ENCODE data around the gene CLMN.
"Not testable (repeated sequence)": the region's sequence is repeated elsewhere in the genome, so short reads cannot be mapped to it uniquely, and the experiment has no call there.

The CLMN gene

DNA sequence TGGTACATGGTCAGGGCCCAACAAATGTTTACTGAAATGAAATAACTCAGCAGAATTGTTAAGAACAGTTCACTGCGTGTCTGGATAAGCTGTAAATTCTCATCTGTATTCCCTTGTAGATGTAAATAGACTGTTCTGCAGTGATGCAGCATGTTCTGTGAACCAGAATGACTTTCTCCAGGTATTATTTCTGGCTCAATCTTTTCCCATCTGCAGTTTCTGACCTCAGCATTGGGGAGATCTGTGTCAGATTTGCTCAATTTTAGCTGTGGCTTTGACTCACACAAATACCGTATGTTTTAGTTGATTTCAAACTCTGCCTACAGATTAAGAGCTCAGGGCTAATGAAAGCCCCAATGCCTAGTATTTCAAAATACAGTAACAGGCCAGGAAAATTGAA lies 113.2 kb downstream of the CLMN start:
- intact Hi-C loops (cut with DNase I) = no loop called here
- DNase-seq = no peak

DNA sequence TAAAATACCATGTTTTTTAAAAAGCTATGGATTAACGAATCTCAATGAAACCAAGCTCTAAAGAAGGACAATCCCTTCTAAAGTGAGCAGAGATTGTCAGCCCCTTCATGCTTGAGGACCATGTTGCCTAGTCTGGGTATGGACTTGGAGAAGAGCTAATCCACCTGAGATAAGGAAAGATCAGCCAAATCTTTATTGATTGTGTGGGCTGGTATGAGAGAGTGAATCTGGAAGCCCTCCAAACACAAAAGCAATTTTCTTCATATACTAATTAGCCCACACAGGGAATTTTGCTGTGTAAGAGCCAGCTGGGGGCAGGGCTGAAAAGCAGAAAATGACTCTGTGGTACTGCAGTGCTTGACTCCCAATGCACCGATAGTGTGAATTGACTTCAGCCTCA lies 115.0 kb downstream of the CLMN start:
- DNase-seq = no peak
- intact Hi-C loops (cut with DNase I) = no loop called here

DNA sequence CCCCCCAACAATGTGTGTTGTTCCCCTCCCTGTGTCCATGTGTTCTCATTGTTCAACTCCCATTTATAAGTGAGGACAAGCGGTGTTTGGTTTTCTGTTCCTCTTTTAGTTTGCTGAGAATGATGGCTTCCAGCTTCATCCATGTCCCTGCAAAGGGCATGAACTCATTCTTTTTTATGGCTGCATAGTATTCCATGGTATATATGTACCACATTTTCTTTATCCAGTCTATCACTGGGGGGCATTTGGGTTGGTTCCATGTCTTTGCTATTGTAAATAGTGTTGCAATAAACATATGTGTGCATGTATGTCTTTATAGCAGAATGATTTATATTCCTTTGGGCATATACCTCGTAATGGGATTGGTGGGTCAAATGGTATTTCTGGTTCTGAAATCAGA lies 118.0 kb downstream of the CLMN start:
- DNase-seq; intact Hi-C loops (cut with DNase I): not testable (repeated sequence)

GRCh38 chr14:95200404-95200803 lies 119.3 kb downstream of the CLMN start:
- peak in 1 of 10 donors; percentile 26 for DNase-seq
- intact Hi-C loops (cut with DNase I) = no loop called here

DNA sequence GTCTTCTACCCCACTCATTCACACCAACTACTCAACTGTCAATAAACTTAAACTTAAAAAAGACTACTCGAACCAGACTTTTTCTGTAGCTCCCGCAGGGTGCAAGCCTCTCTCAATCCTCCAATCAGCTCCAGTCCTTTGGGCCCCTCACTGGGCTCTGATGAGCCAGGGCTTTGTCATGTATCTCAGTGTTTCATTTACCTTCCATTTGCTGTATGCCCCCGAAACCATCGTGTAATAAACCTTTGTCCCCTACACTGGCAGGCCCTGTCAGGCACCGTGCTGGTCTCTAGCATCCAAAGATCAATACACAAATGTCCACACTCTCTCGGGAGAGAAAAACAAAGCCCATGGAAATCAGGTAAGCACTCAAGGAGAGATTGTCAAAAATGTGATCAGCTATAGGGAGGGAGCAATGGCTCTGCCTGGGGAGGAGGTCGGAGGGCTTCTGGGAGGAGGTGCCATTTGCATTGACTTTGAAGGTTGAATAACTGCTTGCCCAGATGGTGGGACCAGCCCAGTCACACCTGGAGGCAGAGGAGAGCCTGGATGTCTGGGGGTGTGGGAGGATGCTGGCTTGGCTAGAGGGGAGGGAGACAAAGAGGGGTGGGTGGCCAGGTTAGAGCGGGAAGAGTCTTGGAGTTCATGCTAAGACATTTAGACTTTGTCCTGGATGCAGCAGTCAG lies 120.3 kb downstream of the CLMN start:
- no peak for DNase-seq
- intact Hi-C loops (cut with DNase I) = no loop called here

- DNase-seq = no peak
- intact Hi-C loops (cut with DNase I) = no loop called here
Measured at GRCh38 chr14:95198320-95198719, 121.4 kb downstream of the CLMN start.

DNA sequence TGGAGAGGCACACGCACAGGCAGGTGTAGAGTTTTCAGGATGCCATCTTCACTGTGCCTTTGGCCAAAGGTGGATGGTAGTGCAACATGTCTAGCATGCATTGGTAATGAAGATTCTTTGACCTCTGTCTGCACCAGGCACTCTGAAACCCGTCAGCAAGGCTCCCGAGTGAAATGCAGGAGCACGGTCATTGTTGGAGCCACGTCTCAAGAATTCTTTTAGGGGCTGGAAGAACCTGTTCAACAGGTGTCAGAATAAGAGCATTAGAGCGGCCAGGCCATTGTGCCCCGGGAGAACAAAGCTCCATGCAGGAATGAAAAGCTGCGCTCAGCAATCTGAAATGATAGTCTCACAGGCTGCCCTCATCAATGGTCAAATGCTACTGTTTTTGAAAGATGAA lies 122.2 kb downstream of the CLMN start:
- DNase-seq = no peak
- intact Hi-C loops (cut with DNase I) = no loop called here

DNA sequence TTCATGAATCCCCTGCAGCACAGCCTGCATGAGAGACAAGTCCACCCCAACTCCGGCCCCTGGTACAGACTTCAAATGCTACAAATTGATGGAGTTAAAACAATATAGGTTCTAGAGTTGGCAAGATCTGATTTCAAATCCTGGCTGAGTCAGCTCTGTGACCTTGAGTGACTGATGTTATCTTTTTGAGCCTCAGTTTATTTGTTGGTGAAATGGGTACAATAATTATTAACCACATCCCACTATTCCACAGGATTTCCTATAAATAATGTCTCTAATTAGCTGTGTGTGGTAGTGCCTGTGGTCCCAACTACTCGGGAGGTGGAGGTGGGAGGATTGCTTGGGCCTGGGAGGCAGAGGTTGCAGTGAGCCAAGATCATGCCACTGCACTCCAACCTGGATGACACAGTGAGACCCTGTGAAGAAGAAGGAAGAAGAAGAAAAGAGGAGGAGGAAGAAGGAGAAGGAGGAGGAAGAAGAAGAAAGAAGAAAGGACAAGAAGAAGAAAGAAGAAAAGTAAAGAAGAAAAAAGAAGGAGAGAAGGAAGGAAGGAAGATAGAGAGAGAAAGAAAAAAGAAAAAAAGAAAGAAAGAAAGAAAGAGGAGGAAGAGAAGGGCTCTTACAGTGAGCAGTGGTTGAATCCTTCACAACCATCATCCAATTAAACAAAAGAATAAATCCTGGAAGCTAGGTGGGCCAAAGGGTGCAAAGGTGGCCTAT lies 122.7 kb downstream of the CLMN start:
- intact Hi-C loops (cut with DNase I) = no loop called here
- no peak for DNase-seq

DNA sequence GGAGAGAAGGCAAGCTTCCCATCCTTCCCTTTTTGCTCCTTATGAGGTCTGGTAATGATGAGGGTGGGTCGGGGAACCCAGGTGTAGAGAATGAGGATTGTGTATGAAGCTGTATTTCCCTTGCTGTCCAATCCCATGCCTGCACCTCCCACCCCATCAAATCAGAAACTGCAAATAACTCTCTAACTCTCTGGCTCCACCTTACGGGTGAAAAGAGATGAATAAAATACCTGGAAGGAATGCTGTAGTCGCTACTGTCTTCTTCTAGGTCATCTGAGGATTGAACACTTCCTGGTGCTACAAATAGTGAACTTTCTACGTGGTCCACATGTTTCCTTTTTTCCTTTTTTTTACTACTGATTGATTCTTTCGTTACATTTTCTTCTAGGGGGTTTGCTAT lies 123.4 kb downstream of the CLMN start:
- DNase-seq = no peak
- intact Hi-C loops (cut with DNase I) = no loop called here

DNA sequence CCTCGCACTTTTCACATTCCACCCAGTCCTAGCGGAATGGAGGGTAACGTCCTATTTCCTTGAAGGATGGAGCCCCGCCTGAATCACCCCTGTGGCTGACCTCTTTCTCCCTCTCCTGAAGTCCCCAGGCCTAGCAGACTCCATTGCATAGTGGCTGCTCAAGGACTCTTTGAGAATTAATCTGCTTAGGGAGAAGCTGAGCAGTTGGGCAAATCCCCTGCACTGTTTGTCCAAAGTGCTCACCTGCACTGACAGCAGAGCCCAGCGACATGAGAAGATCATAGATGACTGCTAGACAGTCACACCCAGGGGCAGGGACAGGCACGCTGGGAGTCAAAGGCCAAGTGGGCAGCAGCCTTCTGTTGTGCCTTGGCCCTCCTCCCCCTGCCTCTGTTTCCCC lies 124.7 kb downstream of the CLMN start:
- intact Hi-C loops (cut with DNase I) = no loop called here
- no peak for DNase-seq

GRCh38 chr14:95193081-95193480 lies 126.6 kb downstream of the CLMN start:
- no peak for DNase-seq
- intact Hi-C loops (cut with DNase I) = no loop called here

GRCh38 chr14:95192311-95192710 lies 127.4 kb downstream of the CLMN start:
- intact Hi-C loops (cut with DNase I) = no loop called here
- DNase-seq = no peak

- DNase-seq = no peak
- intact Hi-C loops (cut with DNase I) = no loop called here
Measured at GRCh38 chr14:95191445-95192199, 128.1 kb downstream of the CLMN start.

GRCh38 chr14:95190857-95191256 lies 128.9 kb downstream of the CLMN start:
- intact Hi-C loops (cut with DNase I) = no loop called here
- no peak for DNase-seq

GRCh38 chr14:95190346-95190840 lies 129.3 kb downstream of the CLMN start:
- DNase-seq = no peak
- intact Hi-C loops (cut with DNase I) = no loop called here

DNA sequence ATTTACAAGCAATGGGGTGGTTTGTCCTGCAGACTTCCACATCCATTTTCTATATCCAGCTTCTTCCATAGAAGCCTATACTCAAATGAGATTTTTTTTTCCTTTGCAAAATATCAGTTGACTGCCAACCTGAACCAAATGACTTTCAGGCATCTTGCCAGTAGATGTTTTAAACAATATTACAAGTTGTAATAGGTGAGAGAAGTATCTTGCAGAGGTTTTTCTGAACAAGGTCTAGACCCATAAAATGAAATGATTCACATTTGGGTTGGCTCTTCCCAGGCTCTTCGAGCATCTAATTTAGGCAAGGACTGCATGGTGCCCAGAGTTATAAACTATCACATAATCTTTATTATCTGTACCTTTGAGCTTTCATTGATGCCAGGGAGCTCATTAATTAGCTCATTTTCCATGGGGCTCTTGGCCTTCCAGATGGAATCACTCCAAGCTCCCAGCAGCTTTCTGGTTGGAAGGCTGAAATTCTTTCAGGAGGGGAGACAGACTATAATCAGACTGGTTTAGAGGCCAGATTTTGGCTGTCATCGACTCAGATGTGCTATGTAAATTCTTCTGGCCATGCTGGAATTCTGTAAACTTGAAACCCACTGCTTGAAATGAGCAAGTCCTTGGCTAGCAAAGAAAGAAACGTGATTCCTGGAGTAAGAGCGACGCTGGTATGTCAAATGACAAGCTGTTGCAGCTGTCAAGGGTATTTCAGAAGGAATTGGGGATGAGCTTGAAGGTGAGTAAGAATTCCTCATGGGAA lies 130.2 kb downstream of the CLMN start:
- no peak for DNase-seq
- intact Hi-C loops (cut with DNase I) = no loop called here

GRCh38 chr14:95188380-95188779 lies 131.3 kb downstream of the CLMN start:
- intact Hi-C loops (cut with DNase I) = no loop called here
- DNase-seq = no peak

- no peak for DNase-seq
- intact Hi-C loops (cut with DNase I) = no loop called here
Measured at GRCh38 chr14:95185767-95186392, 133.8 kb downstream of the CLMN start.

DNA sequence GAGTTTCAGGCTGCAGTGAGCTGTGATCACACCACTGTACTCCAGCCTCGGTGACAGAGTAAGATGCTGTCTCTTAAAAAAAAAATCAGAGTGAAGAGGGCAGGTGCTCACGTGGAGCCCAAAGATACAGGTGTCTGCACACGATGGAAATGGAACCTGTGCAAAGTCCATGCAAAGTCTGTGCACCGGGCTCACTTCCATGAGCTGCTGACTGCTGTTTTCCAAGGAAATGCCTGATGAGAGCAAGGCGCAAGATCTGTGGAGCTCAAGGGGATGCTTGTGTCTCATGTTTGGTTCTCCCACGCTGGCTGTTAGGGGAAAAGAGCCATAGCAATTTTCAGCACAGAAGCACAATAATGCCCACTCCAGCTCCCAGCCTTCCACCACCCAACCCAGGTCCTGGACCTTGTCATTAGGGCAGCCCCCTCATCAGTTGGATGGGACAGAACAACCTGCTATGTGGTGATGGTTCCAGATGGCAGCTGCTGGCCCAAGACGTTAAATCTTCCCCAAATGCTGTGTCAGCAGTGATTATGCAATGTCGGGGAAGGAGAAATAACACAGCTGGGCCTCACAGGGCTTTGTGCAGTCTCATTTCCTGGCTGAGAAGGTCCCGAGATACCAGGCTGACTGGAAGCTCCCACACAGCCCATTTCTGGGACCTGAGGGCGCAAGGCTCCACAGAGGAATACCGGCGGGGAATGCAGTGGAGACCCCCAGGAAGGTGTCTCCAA lies 134.5 kb downstream of the CLMN start:
- peak in 1 of 10 donors; percentile 15 for DNase-seq
- intact Hi-C loops (cut with DNase I) = no loop called here

DNA sequence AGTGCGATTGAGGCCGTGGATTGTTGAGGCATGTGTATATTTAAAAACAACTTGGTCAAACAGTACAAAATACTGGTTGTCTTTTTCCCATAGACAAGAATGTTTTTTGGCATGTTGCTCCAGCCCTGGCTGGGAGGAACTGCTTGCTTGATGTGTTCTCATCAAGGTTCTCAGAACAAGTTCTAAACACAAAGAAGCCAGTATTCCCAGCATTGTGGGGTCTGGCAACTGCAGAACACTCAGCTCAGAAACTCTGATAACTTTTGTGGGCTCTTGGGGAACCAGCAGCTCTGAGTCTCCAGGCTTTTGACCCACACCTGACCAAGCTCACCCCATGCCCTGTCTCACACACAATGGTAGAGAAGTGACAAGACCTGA lies 135.3 kb downstream of the CLMN start:
- intact Hi-C loops (cut with DNase I) = no loop called here

More for the DNA sequence above, 135.3 kb downstream of the CLMN start:
- DNase-seq = no peak
